Measurements from ENCODE around the gene IL11. TPM values are rescaled to one million over a fixed set of nuclear protein-coding genes. Genes with fewer than 3 reads are reported as not detected.

The IL11 gene
- total RNA-seq, 1 experiment from 2014 or later: 0.97 TPM

GRCh38 chr19:55379174-55379573, 8.9 kb upstream of the IL11 start:
- Mint-ChIP-seq H3K4me3 (ENCODE audit: low read depth, unreplicated experiment) (no peak overlapping the region), H3K36me3 (ENCODE audit: insufficient read depth, unreplicated experiment) (peaks cover 51% of the 10 kb centered on the region), H3K27ac (ENCODE audit: unreplicated experiment) (no peak overlapping the region), H3K4me1 (ENCODE audit: low read depth, unreplicated experiment) (peaks cover 26% of the 10 kb centered on the region), H3K9me3 (ENCODE audit: low read depth, unreplicated experiment) (no peaks in the 10 kb centered on the region), H3K27me3 (ENCODE audit: unreplicated experiment) (peaks cover 3% of the 10 kb centered on the region)
- no peak for DNase-seq
- intact Hi-C loops (cut with micrococcal nuclease; ENCODE audit: unreplicated experiment): no loop called here
- no TSS peak for BruUV-seq (replicated peaks)
- no peak for TF ChIP-seq CTCF (IDR thresholded peaks at IDR 0.05; ENCODE audit: unreplicated experiment)
- CTCF ChIA-PET: no interaction called here

- peaks cover 16% of the 10 kb centered on the region for H3K27me3 Mint-ChIP-seq (ENCODE audit: unreplicated experiment)
- H3K4me3 Mint-ChIP-seq (ENCODE audit: low read depth, unreplicated experiment): no peak overlapping the region
- H3K27ac Mint-ChIP-seq (ENCODE audit: unreplicated experiment): no peak overlapping the region
- TF ChIP-seq CTCF (IDR thresholded peaks at IDR 0.05; ENCODE audit: unreplicated experiment): no peak
- no TSS peak for BruUV-seq (replicated peaks)
- no peak for DNase-seq
- intact Hi-C loops (cut with micrococcal nuclease; ENCODE audit: unreplicated experiment): no loop called here
- peaks cover 31% of the 10 kb centered on the region for H3K4me1 Mint-ChIP-seq (ENCODE audit: low read depth, unreplicated experiment)
- CTCF ChIA-PET: no interaction called here
- H3K9me3 Mint-ChIP-seq (ENCODE audit: low read depth, unreplicated experiment): no peaks in the 10 kb centered on the region
- H3K36me3 Mint-ChIP-seq (ENCODE audit: insufficient read depth, unreplicated experiment): peaks cover 47% of the 10 kb centered on the region
Observed at GRCh38 chr19:55377356-55378131, 7.3 kb upstream of the IL11 start.

- no peak for TF ChIP-seq CTCF (IDR thresholded peaks at IDR 0.05; ENCODE audit: unreplicated experiment)
- peak; percentile 53 for DNase-seq
- BruUV-seq (replicated peaks): no TSS peak
- peaks cover 28% of the 10 kb centered on the region for H3K4me1 Mint-ChIP-seq (ENCODE audit: low read depth, unreplicated experiment)
- CTCF ChIA-PET: interaction anchor here (0.6 to 1.0 kb wide), 4 partner anchors 16 to 572 kb away, joined by 3 to 5 read pairs (median 3); no protein-coding TSS in a partner anchor
- no peak within 1 kb of the TSS for H3K4me3 Mint-ChIP-seq (ENCODE audit: low read depth, unreplicated experiment)
- H3K9me3 Mint-ChIP-seq (ENCODE audit: low read depth, unreplicated experiment): no peaks in the 10 kb centered on the region
- peak within 1 kb of the TSS; percentile 17 for H3K27ac Mint-ChIP-seq (ENCODE audit: unreplicated experiment)
- peaks cover 43% of the 10 kb centered on the region for H3K36me3 Mint-ChIP-seq (ENCODE audit: insufficient read depth, unreplicated experiment)
- peaks cover 28% of the 10 kb centered on the region for H3K27me3 Mint-ChIP-seq (ENCODE audit: unreplicated experiment)
- intact Hi-C loops (cut with micrococcal nuclease; ENCODE audit: unreplicated experiment): no loop called here
Observed at GRCh38 chr19:55376241-55376933, 6.1 kb upstream of the IL11 start, which contains the start of gene TMEM190. TMEM190 (plus strand) TSS chr19:55376826; CDS start chr19:55376854, 28 bp downstream.

- CTCF ChIA-PET: interaction anchor here (0.7 kb wide), 1 partner anchor 941 kb away, joined by 3 read pairs; the partner anchor contains the start of gene ZSCAN5A
- TF ChIP-seq CTCF (IDR thresholded peaks at IDR 0.05; ENCODE audit: unreplicated experiment): no peak
Observed at GRCh38 chr19:55373993-55374757, 3.9 kb upstream of the IL11 start.

More at GRCh38 chr19:55373993-55374757, 3.9 kb upstream of the IL11 start:
- BruUV-seq (replicated peaks): no TSS peak
- Mint-ChIP-seq H3K27me3 (ENCODE audit: unreplicated experiment) (peaks cover 50% of the 10 kb centered on the region), H3K27ac (ENCODE audit: unreplicated experiment) (no peak overlapping the region), H3K4me1 (ENCODE audit: low read depth, unreplicated experiment) (peaks cover 36% of the 10 kb centered on the region), H3K36me3 (ENCODE audit: insufficient read depth, unreplicated experiment) (peaks cover 45% of the 10 kb centered on the region), H3K9me3 (ENCODE audit: low read depth, unreplicated experiment) (no peaks in the 10 kb centered on the region), H3K4me3 (ENCODE audit: low read depth, unreplicated experiment) (peak overlapping the region; percentile 2)
- no peak for DNase-seq
- intact Hi-C loops (cut with micrococcal nuclease; ENCODE audit: unreplicated experiment): no loop called here

All from Calu3 (cell line).